ENCODE measurements around the gene MTARC2.
"Not testable (repeated sequence)": the region's sequence is repeated elsewhere in the genome, so short reads cannot be mapped to it uniquely, and the experiment has no call there.

Gene MTARC2

GRCh38 chr1:220733086-220733601 lies 15.0 kb upstream of the MTARC2 start:
- DNase-seq = peak; percentile 85

- DNase-seq = no peak
Measured at GRCh38 chr1:220734571-220735326, 13.4 kb upstream of the MTARC2 start.

- DNase-seq = not testable (repeated sequence)
Measured at GRCh38 chr1:220736283-220736682, 11.8 kb upstream of the MTARC2 start.

DNA sequence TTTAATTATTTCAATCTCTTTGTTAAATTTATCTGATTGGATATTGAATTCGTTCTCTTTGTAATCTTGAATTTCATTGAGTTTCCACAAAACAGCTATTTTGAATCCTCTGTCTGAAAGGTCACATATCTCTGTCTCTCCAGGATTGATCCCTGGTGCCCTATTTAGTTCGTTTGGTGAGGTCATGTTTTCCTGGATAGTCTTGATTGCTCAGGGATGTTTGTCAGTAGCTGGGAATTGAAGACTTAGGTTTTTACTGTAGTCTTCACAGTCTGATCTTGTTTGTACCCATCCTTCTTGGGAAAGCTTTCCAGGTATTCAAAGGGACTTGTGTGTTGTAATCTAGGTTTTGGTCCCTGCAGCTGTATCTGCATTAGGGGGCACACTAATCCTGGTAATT lies 6.8 kb upstream of the MTARC2 start:
- no peak for DNase-seq

DNA sequence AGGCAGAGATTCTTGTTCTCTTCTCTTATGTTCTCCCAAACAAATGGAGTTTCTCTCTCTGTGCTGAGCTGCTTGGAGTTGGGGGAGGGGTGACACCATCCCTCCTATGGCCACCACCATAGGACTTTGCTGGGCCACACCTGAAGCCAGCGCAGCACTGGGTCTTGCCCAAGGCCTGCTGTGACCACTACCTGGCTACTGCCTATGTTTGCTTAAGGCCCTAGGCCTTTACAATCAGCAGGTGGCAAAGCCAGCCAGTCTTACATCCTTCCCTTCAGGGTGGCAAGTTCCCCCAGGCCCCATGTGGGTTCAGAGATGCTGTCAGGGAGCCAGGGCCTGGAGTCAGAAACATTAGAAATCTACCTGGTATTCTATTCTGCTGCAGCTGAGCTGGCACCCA lies 6.3 kb upstream of the MTARC2 start:
- no peak for DNase-seq

- no peak for DNase-seq
Measured at GRCh38 chr1:220742520-220742919, 5.6 kb upstream of the MTARC2 start.

DNA sequence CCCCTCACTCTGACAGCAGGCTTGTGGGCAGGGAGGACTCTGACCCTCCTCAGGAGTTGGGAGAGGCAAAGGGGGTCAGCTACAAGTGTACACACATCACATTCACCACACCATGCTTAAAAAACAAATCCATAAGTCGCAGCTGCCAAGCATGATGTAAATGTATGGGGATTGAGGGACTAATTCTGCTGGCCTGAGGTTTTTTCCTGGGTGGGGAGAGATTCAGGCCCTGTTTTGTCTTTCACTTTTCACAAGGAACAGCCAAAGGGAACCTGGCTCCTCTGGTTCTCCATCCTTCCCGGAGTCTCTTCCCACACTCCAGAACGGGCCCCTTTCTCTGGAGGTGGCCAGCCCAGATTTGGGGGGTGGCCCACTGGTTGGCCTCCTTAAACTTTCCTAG lies 1.3 kb upstream of the MTARC2 start:
- DNase-seq = no peak

GRCh38 chr1:220747437-220748088 lies 559 bp upstream of the MTARC2 start:
- no peak for DNase-seq

DNA sequence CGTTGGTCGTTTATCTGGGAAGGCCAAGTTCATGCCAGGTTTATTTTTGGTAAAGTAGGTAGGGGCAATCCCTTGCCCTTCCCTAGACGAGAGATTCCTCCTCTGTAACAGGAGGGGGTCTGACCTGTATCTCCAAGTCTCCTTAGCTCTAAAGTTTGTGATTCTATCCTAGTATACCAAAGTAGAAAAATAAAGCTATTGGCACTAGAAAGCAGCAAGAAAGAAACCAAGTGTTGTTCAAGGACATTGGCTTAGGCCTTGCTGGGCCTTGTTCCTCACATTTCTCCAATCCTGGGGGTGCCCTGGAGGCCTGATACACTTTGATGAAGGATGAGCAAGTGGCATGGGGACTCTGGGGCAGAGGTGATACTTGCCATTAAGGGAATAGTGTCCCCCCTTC lies 814 bp downstream of the MTARC2 start:
- DNase-seq = no peak

- no peak for DNase-seq
Measured at GRCh38 chr1:220750131-220750515, 2.0 kb downstream of the MTARC2 start.

- no peak for DNase-seq
Measured at GRCh38 chr1:220751111-220751510, 3.0 kb downstream of the MTARC2 start.

GRCh38 chr1:220754212-220754917 lies 6.2 kb downstream of the MTARC2 start:
- DNase-seq = no peak

GRCh38 chr1:220754918-220755295 lies 6.8 kb downstream of the MTARC2 start:
- no peak for DNase-seq

DNA sequence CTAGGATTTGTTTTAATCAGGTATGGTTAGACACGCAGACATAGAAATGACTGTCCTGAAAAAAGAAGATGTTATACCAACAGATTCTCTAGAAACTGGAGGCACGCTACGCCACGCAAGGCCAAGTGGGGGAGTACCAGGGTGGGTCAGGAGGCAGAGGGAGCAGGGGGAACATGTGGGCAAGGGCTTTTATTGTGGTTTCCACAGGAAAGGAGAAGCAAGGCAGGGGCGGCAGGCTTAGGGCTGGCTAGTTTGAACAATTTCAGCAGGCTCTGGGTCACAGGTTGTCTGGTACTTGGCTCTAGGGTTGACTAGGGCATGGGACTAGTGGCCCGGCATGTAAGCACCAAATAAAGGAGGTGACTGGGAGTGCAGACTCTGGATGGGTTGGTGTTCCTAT lies 7.2 kb downstream of the MTARC2 start:
- no peak for DNase-seq

DNA sequence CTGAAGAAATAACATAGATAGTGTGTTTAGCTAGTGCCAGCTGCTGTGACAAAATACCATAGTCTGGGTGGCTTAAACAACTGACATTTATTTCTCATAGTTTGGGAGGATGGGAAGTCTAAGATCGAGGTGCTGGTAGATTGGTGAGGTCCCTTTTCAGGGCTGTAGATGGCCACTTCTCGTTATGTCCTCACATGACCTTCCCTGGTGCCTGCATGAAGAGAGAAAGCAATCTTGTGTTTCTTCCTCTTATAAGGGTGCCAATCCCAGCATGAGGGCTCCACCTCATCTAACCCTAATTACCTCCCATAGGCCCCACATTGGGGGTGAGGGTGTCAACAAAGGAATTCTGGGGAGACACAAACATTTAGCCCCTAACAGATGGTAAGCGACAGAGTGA lies 9.3 kb downstream of the MTARC2 start:
- DNase-seq = no peak

- no peak for DNase-seq
Measured at GRCh38 chr1:220759147-220759546, 11.0 kb downstream of the MTARC2 start.

- DNase-seq = no peak
Measured at GRCh38 chr1:220761688-220762427, 13.7 kb downstream of the MTARC2 start.

GRCh38 chr1:220764757-220765156 lies 16.6 kb downstream of the MTARC2 start:
- no peak for DNase-seq

DNA sequence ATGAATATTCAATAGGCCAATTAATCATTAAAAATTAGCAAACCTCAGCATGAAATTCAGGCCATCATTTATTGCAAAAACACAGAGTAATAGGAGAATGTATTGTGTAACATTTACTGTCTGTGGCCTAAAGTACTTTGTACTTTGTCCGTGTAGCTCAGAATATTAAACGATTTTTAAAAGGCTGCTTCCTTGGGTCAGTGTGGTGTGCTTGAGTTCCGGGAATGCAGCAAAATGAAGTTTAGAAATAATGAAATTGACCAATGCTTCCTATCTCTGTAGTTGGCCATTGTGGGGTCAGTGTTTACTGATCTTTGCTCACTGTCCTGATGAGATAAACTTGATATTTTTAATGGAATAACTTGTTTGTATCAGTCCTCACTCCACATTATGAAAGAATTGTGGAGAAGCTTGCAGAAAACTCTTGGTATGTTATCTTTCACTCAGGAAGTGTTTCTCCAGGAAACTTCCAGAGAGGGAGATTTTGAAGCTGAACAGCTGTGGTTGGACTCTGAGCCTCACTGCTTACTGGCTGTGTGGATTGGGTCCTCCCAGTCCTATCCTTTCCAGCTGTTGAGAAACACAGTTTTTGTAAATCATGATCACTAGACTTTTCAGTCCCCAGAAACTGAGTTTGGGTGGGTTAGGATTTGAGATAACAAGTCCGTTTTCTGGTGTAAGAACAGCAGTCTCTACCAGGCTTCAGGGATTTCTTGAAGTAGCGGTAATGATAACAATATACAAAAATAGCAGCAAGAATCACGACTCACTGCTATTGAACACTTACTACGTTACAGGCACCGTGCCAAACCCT lies 19.4 kb downstream of the MTARC2 start:
- no peak for DNase-seq

GRCh38 chr1:220768126-220768601 lies 20.0 kb downstream of the MTARC2 start:
- DNase-seq = no peak

DNA sequence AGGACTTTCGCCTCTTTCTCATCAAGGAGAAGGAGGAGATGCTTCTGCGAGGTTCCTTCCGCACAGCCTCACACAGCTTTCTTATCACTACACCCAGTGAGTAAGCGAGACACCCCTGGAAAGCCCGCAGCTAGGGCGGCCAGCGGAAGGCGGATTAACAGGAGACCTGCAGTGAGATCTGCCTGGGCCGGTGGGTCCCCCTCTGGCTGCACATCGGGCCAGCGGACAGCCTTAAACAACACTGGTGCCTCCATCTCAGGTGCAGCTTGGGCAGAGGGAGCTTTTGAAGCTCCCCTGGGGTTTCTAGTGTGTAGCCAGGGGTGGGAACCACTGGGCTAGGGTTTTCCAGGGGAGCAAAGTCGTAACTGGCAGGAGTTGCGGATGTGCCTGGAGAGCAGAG lies 21.1 kb downstream of the MTARC2 start:
- DNase-seq = no peak

GRCh38 chr1:220770245-220770913 lies 22.3 kb downstream of the MTARC2 start:
- no peak for DNase-seq

Measured in activated T-cell treated with anti-CD3 and anti-CD28 coated beads for 4 hours (primary cell).